IPS-15b (cell line): Measurements from ENCODE around the gene HSPA14.
"Not testable (repeated sequence)": the region's sequence is repeated elsewhere in the genome, so short reads cannot be mapped to it uniquely, and the experiment has no call there.

Source experiments
- H3K27me3 ChIP-seq: one replicate; pipeline ENCODE4 v1.6.1; 2013; ENCODE audit warnings: low read length; ENCODE audit not compliant: control insufficient read depth, insufficient read depth
- H3K36me3 ChIP-seq: one replicate; pipeline ENCODE4 v1.6.1; 2013; ENCODE audit warnings: low read length; ENCODE audit not compliant: control insufficient read depth, insufficient read depth
- H3K4me1 ChIP-seq: one replicate; pipeline ENCODE4 v1.6.1; 2013; ENCODE audit warnings: mild to moderate bottlenecking, low read length; ENCODE audit not compliant: control insufficient read depth, insufficient read depth
- H3K4me3 ChIP-seq: one replicate; pipeline ENCODE4 v1.5.1; 2013; ENCODE audit warnings: low read depth, low read length
- H3K9ac ChIP-seq: one replicate; pipeline ENCODE4 v1.6.1; 2013; ENCODE audit warnings: low read depth, mild to moderate bottlenecking, low read length
- H3K9me3 ChIP-seq: one replicate; pipeline ENCODE4 v1.6.1; 2013; ENCODE audit warnings: mild to moderate bottlenecking, low read length; ENCODE audit not compliant: control insufficient read depth, insufficient read depth

The HSPA14 gene

GRCh38 chr10:14837757-14838581 lies at the start of gene HSPA14, which contains the start of the genes CDNF and MSANTD7:
Gene HSPA14, plus strand, starts transcription at chr10:14838306. Its CDS starts 97 bp downstream, at chr10:14838403.
Gene CDNF, minus strand, starts transcription at chr10:14838037. Its CDS starts 91 bp downstream, at chr10:14837946.
Gene MSANTD7, plus strand, starts transcription at chr10:14838306. Its CDS starts 3,979 bp downstream, at chr10:14842285.
- Histone ChIP-seq H3K4me1 (peaks cover 2% of the 10 kb centered on the region), H3K36me3 (peaks cover 17% of the 10 kb centered on the region), H3K4me3 (peak within 1 kb of the TSS; percentile 95), H3K9me3 (no peaks in the 10 kb centered on the region), H3K27me3 (no peaks in the 10 kb centered on the region), H3K9ac (peak within 1 kb of the TSS; percentile 96)

GRCh38 chr10:14798636-14799035 lies 39.5 kb upstream of the HSPA14 start:
- H3K4me3 ChIP-seq, result no peak overlapping the region
- no peak overlapping the region for H3K9ac ChIP-seq
- H3K9me3 ChIP-seq, result no peaks in the 10 kb centered on the region
- no peaks in the 10 kb centered on the region for H3K4me1 ChIP-seq
- no peaks in the 10 kb centered on the region for H3K27me3 ChIP-seq
- no peaks in the 10 kb centered on the region for H3K36me3 ChIP-seq

GRCh38 chr10:14800397-14800796 lies 37.7 kb upstream of the HSPA14 start:
- Histone ChIP-seq H3K4me1 (no peaks in the 10 kb centered on the region), H3K27me3 (no peaks in the 10 kb centered on the region), H3K4me3 (no peak overlapping the region), H3K9me3 (no peaks in the 10 kb centered on the region), H3K36me3 (no peaks in the 10 kb centered on the region), H3K9ac (no peak overlapping the region)

DNA sequence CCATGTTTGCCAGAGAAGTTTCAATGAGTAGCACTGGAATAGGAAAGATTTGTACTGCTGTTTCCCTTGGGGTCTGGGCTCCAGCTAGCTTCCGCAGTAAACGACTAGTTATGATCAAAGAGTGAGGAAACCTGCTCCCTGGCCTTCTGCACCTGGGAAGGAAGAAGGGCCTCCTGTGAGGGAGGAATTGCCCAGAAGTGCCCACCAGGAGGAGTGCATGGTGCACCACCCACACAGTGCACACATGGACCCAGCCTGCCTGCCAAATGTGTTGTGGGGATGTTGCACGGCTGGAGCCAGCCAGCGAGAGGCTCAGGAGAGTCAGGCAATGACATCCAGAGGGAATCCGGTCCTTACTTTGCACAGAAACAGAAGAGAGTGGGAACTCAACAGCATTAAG lies 36.4 kb upstream of the HSPA14 start:
- Histone ChIP-seq H3K4me1 (no peaks in the 10 kb centered on the region), H3K36me3 (no peaks in the 10 kb centered on the region), H3K4me3 (no peak overlapping the region), H3K9me3 (no peaks in the 10 kb centered on the region), H3K27me3 (no peaks in the 10 kb centered on the region), H3K9ac (no peak overlapping the region)

GRCh38 chr10:14803827-14804226 lies 34.3 kb upstream of the HSPA14 start:
- no peaks in the 10 kb centered on the region for H3K9me3 ChIP-seq
- H3K27me3 ChIP-seq, result no peaks in the 10 kb centered on the region
- H3K4me3 ChIP-seq, result no peak overlapping the region
- H3K36me3 ChIP-seq, result no peaks in the 10 kb centered on the region
- no peak overlapping the region for H3K9ac ChIP-seq
- H3K4me1 ChIP-seq, result no peaks in the 10 kb centered on the region

DNA sequence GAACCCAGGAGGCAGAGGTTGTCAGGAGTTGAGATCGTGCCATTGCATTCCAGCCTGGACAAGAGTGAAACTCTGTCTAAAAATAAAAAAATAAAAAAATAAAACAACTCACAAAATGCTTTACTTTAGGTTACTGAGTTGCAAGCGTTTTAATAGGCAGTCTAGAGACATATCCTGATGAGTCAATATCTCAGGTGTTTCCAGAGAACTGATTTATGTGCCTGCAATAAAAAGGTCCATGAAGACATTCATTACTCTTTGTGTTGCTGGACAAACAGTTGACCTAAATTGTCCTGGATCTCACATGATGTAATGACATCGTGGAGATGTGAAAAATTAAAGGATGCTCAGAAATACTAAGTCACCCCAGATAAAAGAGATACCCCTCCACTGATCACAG lies 31.8 kb upstream of the HSPA14 start:
- Histone ChIP-seq H3K4me3 (no peak overlapping the region), H3K36me3 (no peaks in the 10 kb centered on the region), H3K4me1 (no peaks in the 10 kb centered on the region), H3K9ac (no peak overlapping the region), H3K27me3 (no peaks in the 10 kb centered on the region), H3K9me3 (no peaks in the 10 kb centered on the region)

GRCh38 chr10:14810969-14811953 lies 26.8 kb upstream of the HSPA14 start:
- H3K4me1 ChIP-seq, result no peaks in the 10 kb centered on the region
- H3K9me3 ChIP-seq, result no peaks in the 10 kb centered on the region
- H3K36me3 ChIP-seq, result no peaks in the 10 kb centered on the region
- H3K9ac ChIP-seq, result no peak overlapping the region
- no peaks in the 10 kb centered on the region for H3K27me3 ChIP-seq
- H3K4me3 ChIP-seq, result no peak overlapping the region

- Histone ChIP-seq H3K27me3 (no peaks in the 10 kb centered on the region), H3K4me1 (no peaks in the 10 kb centered on the region), H3K36me3 (no peaks in the 10 kb centered on the region), H3K9ac (no peak overlapping the region), H3K9me3 (no peaks in the 10 kb centered on the region), H3K4me3 (no peak overlapping the region)
Observed at GRCh38 chr10:14812271-14812670, 25.8 kb upstream of the HSPA14 start.

GRCh38 chr10:14815681-14816080 lies 22.4 kb upstream of the HSPA14 start:
- no peaks in the 10 kb centered on the region for H3K4me1 ChIP-seq
- H3K36me3 ChIP-seq, result no peaks in the 10 kb centered on the region
- H3K4me3 ChIP-seq, result no peak overlapping the region
- no peak overlapping the region for H3K9ac ChIP-seq
- H3K9me3 ChIP-seq, result no peaks in the 10 kb centered on the region
- no peaks in the 10 kb centered on the region for H3K27me3 ChIP-seq

- not testable (repeated sequence) for H3K9ac ChIP-seq, H3K9me3 ChIP-seq, H3K27me3 ChIP-seq, H3K4me3 ChIP-seq, H3K4me1 ChIP-seq, H3K36me3 ChIP-seq
Observed at GRCh38 chr10:14816717-14817116, 21.4 kb upstream of the HSPA14 start.

- Histone ChIP-seq H3K9me3 (no peaks in the 10 kb centered on the region), H3K9ac (no peak overlapping the region), H3K36me3 (no peaks in the 10 kb centered on the region), H3K27me3 (no peaks in the 10 kb centered on the region), H3K4me3 (no peak overlapping the region), H3K4me1 (no peaks in the 10 kb centered on the region)
Observed at GRCh38 chr10:14820010-14820774, 17.9 kb upstream of the HSPA14 start.
